Mesenteric fat pad (tissue), 1 donor: Measurements from ENCODE around the gene FAN1. TPM values are rescaled to one million over a fixed set of nuclear protein-coding genes. Genes with fewer than 3 reads are reported as not detected.
"Not testable (repeated sequence)": the region's sequence is repeated elsewhere in the genome, so short reads cannot be mapped to it uniquely, and the experiment has no call there.

ENCODE experiments used
- DNase-seq: peaks from one replicate; pipeline ENCODE4 v3.0.0-alpha.2; 2020; ENCODE audit warnings: low spot score
- long read RNA-seq: library from polyadenylated mRNA; unstranded; transcript quantifications from one replicate; pipeline ENCODE4 v2.0.0, GENCODE V29; 2020
- total RNA-seq: library from RNA; stranded (reverse); fragmentation: NEBNext Ultra II Directional; extraction: Animal tissue kit (Norgen Biotek cat#: 25700); gene quantifications from one replicate; pipeline ENCODE4 v1.2.1, GENCODE V29; 2021
- donor health status: DM: yes; HTN: yes; CAD: no.

Gene FAN1
- total RNA-seq: 6.3 TPM
- long read RNA-seq, partial matches to known transcripts: 3 of 5 reads
- long read RNA-seq, other reads (novel, unspliced or antisense): 2 of 5 reads

DNA sequence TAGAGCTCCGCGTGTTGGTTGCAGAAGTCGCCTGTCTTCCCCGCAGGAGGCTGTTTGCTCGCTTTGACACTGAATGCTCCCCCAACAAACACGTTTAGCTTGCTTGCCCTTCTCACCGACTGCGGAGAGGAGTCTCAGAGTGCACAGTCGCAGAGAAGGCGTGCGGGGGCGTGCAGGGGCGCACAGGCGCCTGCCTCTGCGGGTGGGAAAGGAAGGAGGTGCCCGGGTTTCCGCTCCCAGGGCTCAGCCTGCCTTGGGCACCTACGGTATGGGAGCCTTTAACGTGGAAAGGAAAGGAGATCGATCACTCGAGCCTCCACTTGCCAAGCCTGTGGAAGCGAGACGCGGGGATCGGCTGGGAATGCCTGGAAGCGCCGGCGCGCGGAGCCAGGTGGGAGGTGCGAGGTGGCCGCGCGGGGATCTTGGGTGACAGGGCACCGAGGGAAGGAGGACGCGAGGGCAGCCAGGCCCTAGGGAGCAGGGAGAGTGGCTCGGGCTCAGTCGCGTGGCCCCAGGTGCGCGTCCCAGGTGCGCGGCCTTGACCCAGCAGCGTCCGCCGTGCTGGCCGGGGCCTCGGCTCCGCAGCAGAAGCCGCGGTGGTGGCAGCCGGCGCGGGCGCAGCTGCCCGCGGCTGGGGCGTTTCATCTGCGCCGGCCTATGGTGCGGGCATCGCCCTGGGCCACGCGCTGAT is at the start of gene FAN1:
TSS of gene FAN1 (plus strand) at position 419 of the 691 bp plus-strand sequence. CDS start 749 bp downstream, outside the sequence.
- no peak for DNase-seq

DNA sequence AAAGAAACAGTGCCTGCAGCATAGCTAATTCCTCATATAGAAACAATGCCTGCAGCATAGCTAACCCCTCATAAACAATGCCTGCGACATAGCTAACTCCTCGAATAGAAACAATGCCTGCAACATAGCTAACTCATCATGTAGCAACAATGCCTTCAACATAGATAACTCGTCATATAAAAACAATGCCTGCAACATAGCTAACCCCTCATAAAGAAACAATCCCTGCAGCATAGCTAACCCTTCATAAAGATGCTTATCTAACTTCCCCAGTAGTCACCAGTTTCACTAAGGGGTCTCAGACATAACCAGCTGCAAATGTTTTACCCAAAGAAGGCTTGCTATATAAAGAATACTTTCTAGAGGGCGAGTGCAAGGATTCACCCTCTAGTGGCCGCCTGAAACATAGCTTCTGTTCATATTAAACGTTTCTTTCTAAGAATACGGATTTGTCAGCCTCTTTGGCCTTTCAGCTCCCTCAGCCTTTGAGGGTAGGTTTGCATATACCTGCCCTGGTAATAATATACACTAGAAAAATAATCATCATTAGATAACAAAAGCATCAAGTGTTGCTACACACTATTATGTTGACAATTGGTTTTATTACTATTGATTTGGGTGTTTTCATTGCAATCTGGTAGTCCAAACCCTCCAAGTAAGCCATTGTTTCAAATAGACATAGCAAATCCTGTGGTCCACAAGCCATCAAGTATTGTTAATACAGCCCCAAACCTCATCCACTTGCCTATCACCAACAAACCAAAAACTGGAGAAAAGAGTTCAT is 44.4 kb upstream of the FAN1 start:
- no peak for DNase-seq

DNA sequence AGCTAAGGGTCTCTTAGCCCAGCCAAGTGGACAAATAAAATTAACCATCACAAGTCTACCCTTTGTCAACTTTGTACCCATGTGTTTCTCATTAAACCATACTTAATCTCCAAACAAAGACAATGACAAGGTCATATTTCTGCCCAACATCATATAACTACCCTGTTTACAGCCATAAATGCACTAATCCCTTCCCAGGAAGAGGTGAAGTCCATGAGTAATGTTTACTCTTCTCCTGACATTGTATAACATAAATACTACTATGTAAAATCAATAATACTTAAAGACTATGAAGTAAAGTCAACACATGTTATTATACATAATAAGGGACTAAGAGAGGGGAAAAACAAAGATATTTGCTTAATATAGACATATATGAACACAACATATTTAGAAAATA is 38.5 kb upstream of the FAN1 start:
- DNase-seq: no peak

- no peak for DNase-seq
Measured at GRCh38 chr15:30870681-30871080, 33.0 kb upstream of the FAN1 start.

DNA sequence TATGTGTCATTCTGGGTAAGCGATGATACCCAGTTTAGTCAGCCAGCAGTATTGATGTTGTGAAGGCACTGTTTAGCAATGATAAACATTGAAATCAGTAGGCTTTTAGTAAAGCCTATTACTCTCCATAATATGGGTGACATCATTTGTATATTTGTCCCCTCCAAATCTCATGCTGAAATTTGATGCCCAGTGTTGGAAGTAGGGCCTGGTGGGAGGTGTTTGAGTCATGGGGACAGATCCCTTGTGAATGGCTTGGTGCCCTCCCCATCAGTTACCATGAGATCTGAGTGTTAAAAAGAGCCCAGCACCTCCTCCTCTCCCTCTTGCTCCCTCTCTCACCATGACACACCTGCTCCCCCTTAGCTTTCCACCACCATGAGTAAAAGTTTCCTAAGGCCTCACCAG is 31.4 kb upstream of the FAN1 start:
- no peak for DNase-seq

- DNase-seq: no peak
Measured at GRCh38 chr15:30877070-30877469, 26.6 kb upstream of the FAN1 start.

DNA sequence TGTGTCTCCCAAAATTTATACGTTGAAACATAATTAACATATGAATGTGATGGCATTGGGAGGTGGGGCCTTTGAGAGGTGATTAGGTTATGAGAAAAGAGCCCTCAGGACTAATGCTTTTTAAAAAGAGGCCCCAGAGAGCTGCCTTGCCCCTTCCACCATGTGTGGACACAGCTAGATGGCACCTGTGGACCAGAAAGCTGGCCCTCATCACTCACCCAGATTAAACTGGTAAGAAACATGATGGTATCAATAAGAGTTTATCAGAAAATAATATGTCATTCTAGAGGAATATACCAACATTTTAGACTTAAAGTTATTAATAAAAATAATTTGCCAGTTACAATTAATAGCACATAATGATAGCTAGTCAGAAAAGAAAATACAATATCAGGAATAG is 25.2 kb upstream of the FAN1 start:
- DNase-seq: no peak

DNA sequence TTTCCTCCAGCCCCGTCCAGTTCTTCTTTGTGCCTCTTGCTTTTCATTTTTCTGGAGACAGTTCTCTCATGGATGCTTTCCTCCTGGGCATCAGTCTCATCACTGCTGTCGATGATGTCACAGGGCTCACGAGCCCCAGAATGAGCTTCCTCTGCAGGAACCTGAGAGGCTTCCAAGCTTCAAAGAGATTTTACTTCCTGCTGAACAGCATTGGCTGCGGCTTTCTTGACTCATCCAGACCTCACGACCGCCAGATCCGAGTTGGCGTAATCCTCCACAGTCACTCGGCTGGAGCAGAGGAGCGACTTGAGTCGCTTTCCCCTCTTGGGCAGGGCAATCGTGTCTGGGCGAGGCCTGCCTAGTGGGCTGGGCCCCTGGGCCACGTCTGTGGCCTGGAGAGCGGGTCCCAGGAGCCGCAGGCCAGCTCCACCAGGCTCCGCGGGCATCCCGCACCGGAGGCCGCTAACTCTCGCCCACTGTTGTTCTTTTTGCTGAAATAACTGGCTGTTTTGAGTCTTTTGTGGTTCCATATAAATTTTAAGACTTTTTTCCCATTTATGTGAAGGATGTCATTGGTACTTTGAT is 20.8 kb upstream of the FAN1 start:
- DNase-seq: no peak

GRCh38 chr15:30883666-30884065 is 20.0 kb upstream of the FAN1 start:
- not testable (repeated sequence) for DNase-seq

DNA sequence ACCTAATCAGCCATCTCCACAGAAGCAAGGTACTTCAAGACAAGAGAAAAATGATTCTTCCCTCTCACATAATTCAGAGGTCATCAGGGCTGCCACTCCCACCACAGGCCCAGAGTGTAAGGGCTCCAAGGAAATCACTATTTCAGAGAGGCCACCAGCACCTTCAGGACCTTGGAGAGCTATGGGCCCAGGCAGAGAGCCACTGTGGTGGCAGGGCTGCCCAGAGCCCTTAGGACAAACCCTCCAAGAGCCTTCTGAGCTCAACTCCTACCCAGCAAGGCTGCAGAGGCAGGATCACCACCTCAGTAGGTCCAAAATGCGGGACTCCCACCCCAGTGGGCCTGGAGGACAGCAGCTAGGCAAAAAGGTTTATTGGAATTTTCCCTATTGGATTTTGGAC is 17.9 kb upstream of the FAN1 start:
- DNase-seq: no peak

DNA sequence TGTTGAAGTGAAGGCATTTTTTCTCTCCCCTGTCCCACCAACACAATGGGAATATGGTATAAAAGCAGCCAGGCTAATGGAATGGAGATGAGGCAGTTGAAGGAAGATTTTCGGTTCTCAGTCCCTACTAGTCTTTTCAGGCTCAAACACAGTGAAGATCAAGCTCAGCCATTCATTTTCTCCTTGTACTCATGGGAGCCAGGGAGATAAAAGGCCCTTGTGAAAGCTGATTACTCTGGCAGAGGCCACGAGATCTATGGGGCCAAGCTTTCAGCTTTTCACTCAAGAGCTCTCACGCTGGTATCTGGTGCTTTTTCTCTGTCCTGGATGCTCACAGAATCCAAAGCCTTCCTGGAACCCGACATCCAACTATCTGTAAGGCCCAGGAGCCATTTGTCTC is 14.5 kb upstream of the FAN1 start:
- no peak for DNase-seq

GRCh38 chr15:30895461-30896210 is 8.1 kb upstream of the FAN1 start:
- no peak for DNase-seq

- no peak for DNase-seq
Measured at GRCh38 chr15:30896211-30896606, 7.5 kb upstream of the FAN1 start.

DNA sequence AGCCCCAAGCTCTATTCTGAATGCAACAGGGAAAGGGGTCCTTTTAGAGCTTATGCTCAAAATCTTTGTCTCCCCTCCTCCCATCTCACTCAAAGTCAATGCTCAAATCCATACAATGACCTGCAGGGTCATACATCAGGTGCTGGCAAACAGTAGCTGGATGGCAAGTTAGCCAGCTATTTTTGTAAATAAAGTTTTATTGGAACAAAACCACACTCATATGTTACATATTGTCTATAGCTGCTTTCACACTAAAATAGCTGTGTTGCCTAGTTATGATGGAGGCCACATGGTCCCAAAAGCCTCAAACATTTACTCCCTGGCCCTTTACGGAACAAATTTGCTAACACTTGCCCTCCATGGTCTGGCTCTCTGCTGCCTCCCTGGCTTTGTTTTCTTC is 1.8 kb upstream of the FAN1 start:
- DNase-seq: no peak

GRCh38 chr15:30904812-30905211 is 1.1 kb downstream of the FAN1 start:
- DNase-seq: no peak

DNA sequence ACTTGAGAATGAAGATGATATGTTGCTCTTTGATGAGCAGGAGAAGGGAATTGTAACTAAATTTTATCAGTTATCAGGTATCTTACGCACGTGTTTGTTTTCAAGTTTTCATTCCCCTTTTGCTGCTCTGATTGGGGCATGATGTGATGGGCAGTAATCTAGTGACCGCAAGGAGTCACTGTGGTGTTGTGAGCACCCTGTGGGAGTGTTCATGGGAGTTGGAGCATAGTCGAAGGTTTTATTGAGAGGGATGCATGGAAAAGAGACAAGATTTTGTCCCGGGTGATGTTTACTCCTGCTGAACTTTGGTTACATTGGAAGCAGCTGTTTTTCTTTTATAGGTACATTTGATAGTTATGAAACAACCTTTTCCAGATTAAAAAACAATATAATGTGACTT is 2.1 kb downstream of the FAN1 start:
- no peak for DNase-seq

DNA sequence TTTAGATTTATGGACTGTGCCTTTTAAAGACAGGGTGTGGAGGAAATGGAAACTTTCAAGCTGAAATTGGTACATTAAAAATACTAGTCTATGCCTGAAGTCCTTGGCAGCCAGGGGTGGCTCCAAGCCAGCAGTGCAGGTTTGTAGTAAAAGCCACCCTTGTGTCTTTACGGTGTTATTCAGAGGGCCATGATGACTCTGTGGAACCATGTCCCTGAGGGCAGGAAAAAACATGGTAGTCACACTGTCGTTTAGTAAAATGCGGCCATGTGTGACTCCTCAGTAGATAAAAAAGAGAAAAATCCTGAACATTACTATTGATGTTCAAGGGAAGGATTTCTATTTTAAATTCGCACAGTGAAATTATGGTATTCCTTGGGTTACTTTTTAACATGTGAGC is 2.7 kb downstream of the FAN1 start:
- no peak for DNase-seq

GRCh38 chr15:30913761-30914160 is 10.0 kb downstream of the FAN1 start:
- no peak for DNase-seq

DNA sequence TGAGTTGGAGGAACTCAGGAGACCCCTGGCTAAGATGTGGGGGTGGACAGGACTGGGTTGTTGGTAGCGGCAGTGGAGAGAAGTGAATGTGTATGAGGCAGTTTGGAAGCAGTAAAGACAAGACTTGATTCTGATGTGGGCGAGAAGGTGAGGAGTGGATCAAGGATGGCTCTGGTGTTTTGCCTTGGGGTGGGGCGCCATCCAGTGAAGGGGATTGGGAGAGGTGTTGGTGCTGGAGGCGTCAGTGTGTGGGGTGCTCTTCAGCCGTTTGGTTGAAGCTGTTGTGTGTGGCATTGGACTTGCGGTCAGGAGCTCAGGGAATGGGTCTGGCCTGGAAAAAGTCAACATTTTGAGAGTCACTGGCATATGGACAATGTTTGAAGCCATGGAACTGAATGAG is 13.3 kb downstream of the FAN1 start:
- DNase-seq: no peak

DNA sequence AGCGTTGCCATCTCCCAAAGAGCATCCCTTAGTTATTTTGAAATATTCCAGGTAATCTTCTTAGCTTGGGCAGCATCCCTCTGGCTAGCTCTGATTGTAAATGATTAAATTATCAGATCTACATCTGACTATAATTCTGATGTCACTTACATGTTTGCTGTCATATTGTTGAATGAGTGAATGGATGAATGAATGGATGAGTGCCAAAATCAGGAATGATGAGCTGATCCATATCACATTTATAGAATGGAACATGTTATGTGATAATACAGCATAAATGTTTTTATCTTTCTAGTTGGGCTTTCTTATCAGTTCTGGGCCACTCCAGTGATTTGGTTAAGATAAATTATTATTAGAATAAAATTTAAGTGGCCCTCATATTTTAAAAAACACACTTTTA is 14.0 kb downstream of the FAN1 start:
- DNase-seq: no peak

- no peak for DNase-seq
Measured at GRCh38 chr15:30918366-30918765, 14.7 kb downstream of the FAN1 start.
